Lower lobe of right lung (tissue), 2 donors: ENCODE measurements around the gene CTNND2. TPM values are rescaled to one million over a fixed set of nuclear protein-coding genes. Genes with fewer than 3 reads are reported as not detected.

ENCODE experiments used
- ATAC-seq, 2 donors: fragments of 200-7000 bp; cut with Tn5 transposase; one replicate each; pipeline ENCODE4 v1.9.1; 2020 to 2022; ENCODE audit warnings: mild to moderate bottlenecking in 2 of 2, moderate library complexity in 2 of 2
- DNase-seq: peaks from one replicate; pipeline ENCODE4 v3.0.0-alpha.2; 2020
- H3K27ac ChIP-seq: fragments of 200-600 bp; one replicate; pipeline ENCODE4 v1.8.0; 2022
- H3K27me3 ChIP-seq: fragments of 200-600 bp; one replicate; pipeline ENCODE4 v1.8.0; 2022; ENCODE audit warnings: low read depth
- H3K36me3 ChIP-seq: fragments of 200-600 bp; one replicate; pipeline ENCODE4 v1.8.0; 2022; ENCODE audit warnings: mild to moderate bottlenecking
- H3K4me1 ChIP-seq: fragments of 200-600 bp; one replicate; pipeline ENCODE4 v1.8.0; 2022
- H3K4me3 ChIP-seq: fragments of 200-600 bp; one replicate; pipeline ENCODE4 v1.8.0; 2022; ENCODE audit warnings: mild to moderate bottlenecking
- H3K9me3 ChIP-seq: fragments of 200-600 bp; one replicate; pipeline ENCODE4 v1.8.0; 2022
- intact Hi-C: fragments of 100-400 bp; cut with DNase I; formaldehyde crosslinking; loops from one replicate; pipeline ENCODE4 v1.11.0; 2022
- total RNA-seq: library from RNA; stranded (reverse); fragmentation: NEBNext Ultra II Directional; extraction: Animal tissue kit (Norgen Biotek cat#: 25700); gene quantifications from one replicate; pipeline ENCODE4 v1.2.1, GENCODE V29; 2021
- TF ChIP-seq, protein P1 (sequence below): fragments of 200-600 bp; IDR thresholded peaks from one replicate; pipeline ENCODE4 v1.8.0; 2022; ENCODE audit warnings: antibody characterized with exemption, mild to moderate bottlenecking
- donor health status: DM: no; HTN: yes; CAD: no; lungs with severe emphysema.

The CTNND2 gene
- total RNA-seq, 1 donor from 2014 or later: 6.0 TPM

DNA sequence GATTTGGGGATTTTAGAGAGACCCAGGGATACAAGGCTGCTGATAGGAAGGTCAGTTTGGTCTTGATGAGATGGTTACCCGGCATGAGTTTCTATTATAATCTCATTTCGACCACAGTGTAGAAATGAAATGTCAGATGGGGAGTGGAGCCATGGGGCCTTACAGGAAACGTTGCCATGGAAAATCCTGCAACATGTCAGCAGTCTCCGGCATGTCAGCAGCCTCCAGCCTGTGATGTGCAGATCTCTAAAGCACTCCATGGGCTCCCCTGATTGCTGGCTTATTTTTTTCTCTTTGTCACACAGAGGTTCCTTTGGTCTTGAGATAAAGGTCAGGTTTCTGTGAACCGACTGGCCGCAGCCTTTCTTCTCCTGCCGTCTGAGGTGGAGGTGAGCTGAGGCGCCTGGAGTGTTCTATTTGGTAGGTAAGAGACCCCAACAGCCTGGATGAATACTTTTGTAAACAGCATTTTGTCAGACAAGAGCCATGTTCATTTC is 934.5 kb downstream of the CTNND2 start:
- Histone ChIP-seq H3K36me3 (no peaks in the 10 kb centered on the region), H3K4me3 (no peak overlapping the region), H3K27ac (no peak overlapping the region), H3K9me3 (no peaks in the 10 kb centered on the region), H3K27me3 (no peaks in the 10 kb centered on the region), H3K4me1 (no peaks in the 10 kb centered on the region)
- DNase-seq (no peak), ATAC-seq (no peak)
- intact Hi-C loops: no loop called here
- TF ChIP-seq, protein P1, sequence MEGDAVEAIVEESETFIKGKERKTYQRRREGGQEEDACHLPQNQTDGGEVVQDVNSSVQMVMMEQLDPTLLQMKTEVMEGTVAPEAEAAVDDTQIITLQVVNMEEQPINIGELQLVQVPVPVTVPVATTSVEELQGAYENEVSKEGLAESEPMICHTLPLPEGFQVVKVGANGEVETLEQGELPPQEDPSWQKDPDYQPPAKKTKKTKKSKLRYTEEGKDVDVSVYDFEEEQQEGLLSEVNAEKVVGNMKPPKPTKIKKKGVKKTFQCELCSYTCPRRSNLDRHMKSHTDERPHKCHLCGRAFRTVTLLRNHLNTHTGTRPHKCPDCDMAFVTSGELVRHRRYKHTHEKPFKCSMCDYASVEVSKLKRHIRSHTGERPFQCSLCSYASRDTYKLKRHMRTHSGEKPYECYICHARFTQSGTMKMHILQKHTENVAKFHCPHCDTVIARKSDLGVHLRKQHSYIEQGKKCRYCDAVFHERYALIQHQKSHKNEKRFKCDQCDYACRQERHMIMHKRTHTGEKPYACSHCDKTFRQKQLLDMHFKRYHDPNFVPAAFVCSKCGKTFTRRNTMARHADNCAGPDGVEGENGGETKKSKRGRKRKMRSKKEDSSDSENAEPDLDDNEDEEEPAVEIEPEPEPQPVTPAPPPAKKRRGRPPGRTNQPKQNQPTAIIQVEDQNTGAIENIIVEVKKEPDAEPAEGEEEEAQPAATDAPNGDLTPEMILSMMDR: no peak

DNA sequence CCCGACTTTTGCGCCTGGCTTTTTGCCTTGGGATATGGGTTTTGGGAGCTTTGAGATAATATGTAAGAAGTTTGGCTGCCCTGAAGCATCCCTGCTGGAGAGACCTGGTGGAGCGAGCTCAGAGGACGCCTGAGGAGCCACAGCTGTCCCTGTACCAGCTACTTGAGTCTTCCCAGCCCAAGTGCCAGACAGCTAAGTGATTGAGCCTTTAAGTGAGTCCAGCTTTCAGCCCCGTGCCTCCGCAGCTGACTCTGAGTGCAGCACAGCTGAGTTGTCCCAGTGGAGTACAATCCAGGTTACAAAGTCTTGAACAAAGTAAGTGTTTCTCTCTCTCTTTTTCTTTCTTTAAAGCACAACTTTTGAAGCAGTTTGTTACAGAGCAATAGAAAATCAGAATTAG is 939.4 kb downstream of the CTNND2 start:
- ATAC-seq: no peak
- TF ChIP-seq, protein P1: no peak

DNA sequence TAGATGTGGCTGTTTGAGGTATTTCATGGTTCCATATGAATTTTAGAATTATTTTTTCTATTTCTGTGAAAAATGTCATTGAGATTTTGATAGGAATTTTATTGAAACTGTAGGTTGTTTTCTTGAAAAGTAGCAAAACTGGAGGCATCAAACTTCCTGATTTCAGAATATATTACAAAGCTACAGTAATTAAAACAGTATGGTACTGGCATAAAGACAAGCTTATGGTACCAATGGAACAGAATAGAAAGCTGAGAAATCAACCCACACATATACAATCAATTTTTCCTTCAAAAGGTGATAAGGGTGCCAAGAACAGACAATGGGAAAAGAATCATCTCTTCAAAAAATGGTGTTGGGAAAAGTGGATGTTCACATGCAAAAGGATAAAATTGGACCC is 945.5 kb downstream of the CTNND2 start:
- DNase-seq (no peak), ATAC-seq (no peak)
- Histone ChIP-seq H3K36me3 (no peaks in the 10 kb centered on the region), H3K27me3 (no peaks in the 10 kb centered on the region), H3K9me3 (peaks cover 15% of the 10 kb centered on the region), H3K27ac (no peak overlapping the region), H3K4me1 (no peaks in the 10 kb centered on the region), H3K4me3 (no peak overlapping the region)
- TF ChIP-seq, protein P1: no peak
- intact Hi-C loops: no loop called here

More for the DNA sequence above, 939.4 kb downstream of the CTNND2 start:
- no peak overlapping the region for H3K27ac ChIP-seq
- no peaks in the 10 kb centered on the region for H3K36me3 ChIP-seq
- H3K4me1 ChIP-seq: no peaks in the 10 kb centered on the region
- intact Hi-C loops: no loop called here
- no peaks in the 10 kb centered on the region for H3K27me3 ChIP-seq
- no peaks in the 10 kb centered on the region for H3K9me3 ChIP-seq
- no peak overlapping the region for H3K4me3 ChIP-seq
- DNase-seq: no peak

DNA sequence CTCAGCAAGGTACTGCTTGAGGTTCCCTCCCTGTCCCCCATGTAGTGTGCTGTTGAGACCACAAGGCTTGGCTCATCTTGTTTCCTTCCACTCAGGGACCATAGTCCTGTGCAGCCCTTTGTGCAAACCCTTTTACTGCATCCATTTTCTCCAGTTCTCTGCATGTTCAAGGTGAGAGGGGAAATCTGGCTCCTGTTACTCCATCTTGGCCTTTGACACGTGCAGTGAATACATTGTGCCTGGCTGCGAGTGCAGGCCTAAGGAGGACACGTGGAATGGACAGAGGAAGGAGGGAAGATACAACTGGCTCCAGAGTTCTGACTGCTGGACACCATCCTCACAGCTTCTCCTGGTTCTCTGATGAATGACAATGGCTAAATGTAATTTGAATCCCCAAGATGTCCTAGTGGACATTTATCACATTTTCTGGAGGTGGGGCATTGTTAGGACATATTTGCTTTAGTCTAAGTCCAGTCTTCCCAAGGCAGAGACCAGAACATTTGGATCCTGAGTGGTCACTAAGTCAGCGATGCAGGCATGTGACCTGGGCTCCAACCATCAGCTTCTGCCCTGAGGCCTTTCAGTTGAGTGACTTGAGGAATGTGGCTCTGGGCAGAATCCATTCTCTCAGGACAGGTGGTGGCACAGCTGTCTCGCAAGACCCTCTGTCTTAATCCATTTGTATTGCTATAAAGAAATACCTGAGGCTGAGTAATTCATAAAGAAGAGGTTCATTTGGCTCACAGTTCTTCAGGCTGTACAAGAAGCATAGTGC is 954.2 kb downstream of the CTNND2 start:
- ATAC-seq (no peak), DNase-seq (no peak)
- no peaks in the 10 kb centered on the region for H3K36me3 ChIP-seq
- no peak overlapping the region for H3K27ac ChIP-seq
- no peaks in the 10 kb centered on the region for H3K4me1 ChIP-seq
- intact Hi-C loops: no loop called here
- TF ChIP-seq, protein P1: no peak
- H3K4me3 ChIP-seq: no peak overlapping the region
- H3K27me3 ChIP-seq: no peaks in the 10 kb centered on the region
- H3K9me3 ChIP-seq: no peaks in the 10 kb centered on the region

DNA sequence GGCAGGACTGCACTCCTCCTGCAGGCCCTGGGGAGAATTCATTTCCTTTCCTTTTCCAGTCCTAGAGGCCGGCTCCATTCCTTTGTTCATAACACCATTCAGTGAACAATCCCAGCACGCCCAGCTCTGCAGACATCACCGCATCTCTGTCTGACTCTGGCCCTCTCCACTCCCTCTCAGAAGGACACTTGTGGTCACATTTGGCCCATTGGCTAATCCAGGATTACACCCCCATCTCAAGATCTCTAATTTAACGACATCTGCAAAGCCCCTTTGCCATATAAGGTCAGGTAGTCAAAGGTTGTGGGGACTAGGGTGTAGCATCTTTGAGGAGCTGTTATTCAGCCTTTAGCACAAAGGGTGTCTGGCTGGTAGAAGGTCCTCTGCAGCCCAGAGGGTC is 958.2 kb downstream of the CTNND2 start:
- H3K4me3 ChIP-seq: no peak overlapping the region

More for the DNA sequence above, 958.2 kb downstream of the CTNND2 start:
- no peak for DNase-seq
- Histone ChIP-seq H3K27ac (no peak overlapping the region), H3K9me3 (no peaks in the 10 kb centered on the region), H3K27me3 (no peaks in the 10 kb centered on the region), H3K4me1 (no peaks in the 10 kb centered on the region), H3K36me3 (no peaks in the 10 kb centered on the region)
- intact Hi-C loops: no loop called here
- no peak for ATAC-seq
- TF ChIP-seq, protein P1: no peak
